Breast epithelium (tissue), 3 donors: Measurements from ENCODE around the gene ANTXRL.

Experiments
- POLR2A ChIP-seq: fragments of 450-650 bp; IDR thresholded peaks from one replicate; pipeline ENCODE4 v1.6.1; 2016; ENCODE audit warnings: antibody characterized with exemption, mild to moderate bottlenecking, moderate library complexity
- POLR2AphosphoS5 ChIP-seq, 3 donors: sonication (generic); formaldehyde crosslinking; IDR thresholded peaks; one replicate each; pipeline ENCODE4 v1.6.1; 2017; ENCODE audit warnings: antibody characterized with exemption in 3 of 3
- TF ChIP-seq, protein P1 (sequence below), 3 donors: fragments of 450-650 bp; IDR thresholded peaks; one replicate each; pipeline ENCODE4 v1.5.1; 2016 to 2017; ENCODE audit warnings: antibody characterized with exemption in 3 of 3, mild to moderate bottlenecking in 3 of 3, moderate library complexity in 3 of 3

DNA sequence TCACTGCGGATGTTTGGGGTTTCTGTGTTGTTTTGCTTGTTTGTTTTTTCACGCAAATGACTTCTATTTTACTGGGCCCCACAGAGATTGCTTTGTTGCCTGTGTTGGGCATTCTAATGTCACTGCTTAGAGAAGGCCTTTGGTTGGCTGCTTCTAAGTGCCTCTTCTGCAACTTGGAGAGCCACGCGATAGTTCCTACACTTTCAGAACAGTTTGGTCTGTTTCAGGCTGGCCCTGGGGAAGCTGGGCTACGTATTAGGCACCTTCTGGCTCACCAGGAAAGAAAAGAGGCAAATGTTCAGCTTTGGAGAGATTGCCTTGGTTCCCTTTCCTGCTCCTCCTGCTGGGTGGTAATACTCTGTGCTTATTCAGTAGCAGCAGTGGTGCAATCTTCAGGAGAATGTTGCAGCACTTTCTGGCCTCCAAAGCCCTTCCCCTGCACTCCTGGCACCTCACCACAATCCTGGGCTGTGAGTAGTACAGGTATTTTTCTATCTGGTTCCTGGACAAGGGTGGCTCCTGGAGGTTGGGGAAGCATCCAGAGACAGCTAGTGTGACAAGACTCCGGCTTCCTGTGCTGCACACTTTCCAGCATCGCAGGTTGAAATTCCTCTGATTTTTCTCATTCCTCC is 1.2 kb downstream of the ANTXRL start:
- TF ChIP-seq POLR2A, result no peak
- TF ChIP-seq, protein P1, sequence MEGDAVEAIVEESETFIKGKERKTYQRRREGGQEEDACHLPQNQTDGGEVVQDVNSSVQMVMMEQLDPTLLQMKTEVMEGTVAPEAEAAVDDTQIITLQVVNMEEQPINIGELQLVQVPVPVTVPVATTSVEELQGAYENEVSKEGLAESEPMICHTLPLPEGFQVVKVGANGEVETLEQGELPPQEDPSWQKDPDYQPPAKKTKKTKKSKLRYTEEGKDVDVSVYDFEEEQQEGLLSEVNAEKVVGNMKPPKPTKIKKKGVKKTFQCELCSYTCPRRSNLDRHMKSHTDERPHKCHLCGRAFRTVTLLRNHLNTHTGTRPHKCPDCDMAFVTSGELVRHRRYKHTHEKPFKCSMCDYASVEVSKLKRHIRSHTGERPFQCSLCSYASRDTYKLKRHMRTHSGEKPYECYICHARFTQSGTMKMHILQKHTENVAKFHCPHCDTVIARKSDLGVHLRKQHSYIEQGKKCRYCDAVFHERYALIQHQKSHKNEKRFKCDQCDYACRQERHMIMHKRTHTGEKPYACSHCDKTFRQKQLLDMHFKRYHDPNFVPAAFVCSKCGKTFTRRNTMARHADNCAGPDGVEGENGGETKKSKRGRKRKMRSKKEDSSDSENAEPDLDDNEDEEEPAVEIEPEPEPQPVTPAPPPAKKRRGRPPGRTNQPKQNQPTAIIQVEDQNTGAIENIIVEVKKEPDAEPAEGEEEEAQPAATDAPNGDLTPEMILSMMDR (IDR thresholded peaks at IDR 0.05), result no peak
- no peak for TF ChIP-seq POLR2AphosphoS5 (IDR thresholded peaks at IDR 0.05)
